Hematopoietic multipotent progenitor cell treated with erythropoietin and hydrocortisone succinate and interleukin-3 and kit ligand, for 6 days (in vitro differentiated cells): ENCODE measurements around the gene PRKCG.
"Not testable (repeated sequence)": the region's sequence is repeated elsewhere in the genome, so short reads cannot be mapped to it uniquely, and the experiment has no call there.

ENCODE experiments used
- DNase-seq: peaks from one replicate; pipeline ENCODE4 v3.0.0-alpha.2; 2015

The PRKCG gene

DNA sequence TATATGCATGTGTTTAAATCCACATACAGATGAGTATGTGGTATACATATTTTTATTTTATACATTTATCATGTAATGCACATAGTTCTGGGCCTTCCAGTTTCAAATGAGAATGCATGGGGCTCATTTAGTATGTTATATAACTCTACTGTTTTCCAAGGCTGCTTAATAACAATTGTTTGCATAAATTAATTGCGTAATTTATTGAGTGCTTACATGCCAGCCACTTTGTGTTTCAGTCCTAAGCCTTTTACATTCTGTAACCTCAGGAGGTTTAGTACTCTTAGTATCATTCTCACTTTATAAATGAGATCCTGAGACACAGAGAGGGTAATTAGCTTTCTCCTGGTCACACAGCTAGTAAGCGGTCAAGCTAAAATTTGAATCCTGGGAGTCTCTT, 64.0 kb downstream of the PRKCG start:
- no peak for DNase-seq

DNA sequence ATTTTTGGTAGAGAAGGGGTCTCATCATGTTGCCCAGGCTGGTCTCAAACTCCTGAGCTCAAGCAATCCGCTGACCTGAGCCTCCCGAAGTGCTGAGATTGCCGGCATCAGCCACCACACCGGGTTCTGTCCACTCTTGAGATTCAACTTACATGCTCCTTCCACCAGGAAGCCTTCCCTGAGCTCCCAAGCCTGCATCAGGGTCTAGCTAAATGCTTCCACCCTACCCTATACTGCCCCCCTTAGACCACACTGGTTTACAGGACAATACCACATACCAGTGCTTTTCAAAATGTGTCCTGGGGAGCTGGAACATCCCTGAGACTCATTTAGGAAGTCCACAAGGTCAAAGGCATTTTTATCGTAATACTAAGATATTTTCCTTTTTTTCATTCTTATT, 65.6 kb downstream of the PRKCG start:
- peak; percentile 28 for DNase-seq

DNA sequence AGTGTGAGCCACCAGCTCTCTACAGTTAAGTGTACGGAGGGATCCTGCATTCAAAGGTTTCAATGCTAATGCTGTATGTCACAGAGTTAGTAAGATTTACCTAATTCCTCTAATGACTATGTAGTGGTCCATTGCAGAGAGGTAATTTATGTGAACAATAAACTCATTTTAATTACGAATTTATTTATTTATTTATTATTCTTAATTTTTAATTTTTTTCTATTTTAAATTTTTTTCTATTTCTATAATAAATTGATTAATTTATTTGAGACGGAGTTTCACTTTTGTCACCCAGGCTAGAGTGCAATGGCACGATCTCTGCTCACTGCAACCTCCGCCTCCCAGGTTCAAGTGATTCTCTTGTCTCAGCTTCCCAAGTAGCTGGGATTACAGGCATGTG, 66.6 kb downstream of the PRKCG start:
- not testable (repeated sequence) for DNase-seq

DNA sequence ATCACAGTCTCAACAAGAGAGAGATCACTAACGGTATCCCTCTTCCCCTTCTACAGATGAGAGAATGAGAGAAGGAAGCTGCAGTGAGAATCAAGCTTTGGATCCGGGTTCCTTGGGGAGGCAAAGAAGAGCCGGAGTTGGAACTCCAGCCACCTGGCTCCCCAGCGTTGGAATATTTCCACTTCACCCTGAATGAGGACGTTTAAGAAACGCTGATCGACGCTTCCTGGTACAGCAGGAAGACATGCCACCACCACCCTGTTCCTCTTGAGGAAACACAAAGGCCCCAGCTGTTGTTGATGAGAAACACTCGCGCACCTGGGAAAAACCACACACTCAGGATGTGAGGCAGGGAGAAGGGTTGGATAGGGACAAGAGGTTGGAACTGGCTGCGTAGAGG, 69.4 kb downstream of the PRKCG start:
- no peak for DNase-seq

DNA sequence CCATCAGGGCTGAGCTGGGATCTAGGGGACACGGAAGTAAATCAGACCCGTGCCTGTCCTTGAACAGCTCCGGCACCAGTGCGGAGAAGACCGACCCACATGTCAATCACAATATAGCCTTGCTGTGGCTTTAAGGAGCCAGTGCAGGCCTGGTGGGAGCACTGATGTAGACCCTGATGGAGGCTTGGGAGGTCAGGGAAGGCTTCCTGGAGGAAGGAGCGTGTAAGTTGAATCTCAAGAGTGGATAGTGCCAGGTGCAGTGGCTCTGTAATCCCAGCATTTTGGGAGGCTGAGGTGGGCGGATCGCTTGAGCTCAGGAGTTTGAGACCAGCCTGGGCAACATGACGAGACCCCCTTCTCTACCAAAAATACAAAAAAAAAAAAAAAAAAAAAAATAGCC, 70.0 kb downstream of the PRKCG start:
- no peak for DNase-seq

DNA sequence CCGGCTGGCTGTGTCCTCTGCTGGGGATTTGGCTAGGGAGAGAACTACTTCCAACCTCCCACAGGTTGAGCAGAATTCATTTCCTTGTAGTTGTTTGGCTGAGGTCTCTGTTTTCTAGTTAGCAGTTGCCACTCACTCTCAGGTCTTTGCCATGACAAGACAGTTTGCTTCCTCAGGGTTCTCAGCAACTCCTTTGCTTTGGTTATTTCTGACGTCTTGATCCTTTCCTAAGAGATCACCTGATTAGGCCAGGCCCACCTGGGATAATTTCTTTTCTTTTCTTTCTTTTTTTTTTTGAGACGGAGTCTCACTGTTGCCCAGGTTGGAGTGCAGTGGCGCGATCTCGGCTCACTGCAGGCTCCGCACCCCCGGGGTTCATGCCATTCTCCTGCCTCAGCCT, 71.4 kb downstream of the PRKCG start:
- DNase-seq = no peak
